Fibroblast of skin of left quadriceps (primary cell): ENCODE results near the gene ATP5F1C.

Experiments
- DNase-seq, 2 experiments: peaks; one replicate each; pipeline ENCODE4 v3.0.0-alpha.2; 2013; ENCODE audit warnings: low read depth in 2 of 2

The ATP5F1C gene

DNA sequence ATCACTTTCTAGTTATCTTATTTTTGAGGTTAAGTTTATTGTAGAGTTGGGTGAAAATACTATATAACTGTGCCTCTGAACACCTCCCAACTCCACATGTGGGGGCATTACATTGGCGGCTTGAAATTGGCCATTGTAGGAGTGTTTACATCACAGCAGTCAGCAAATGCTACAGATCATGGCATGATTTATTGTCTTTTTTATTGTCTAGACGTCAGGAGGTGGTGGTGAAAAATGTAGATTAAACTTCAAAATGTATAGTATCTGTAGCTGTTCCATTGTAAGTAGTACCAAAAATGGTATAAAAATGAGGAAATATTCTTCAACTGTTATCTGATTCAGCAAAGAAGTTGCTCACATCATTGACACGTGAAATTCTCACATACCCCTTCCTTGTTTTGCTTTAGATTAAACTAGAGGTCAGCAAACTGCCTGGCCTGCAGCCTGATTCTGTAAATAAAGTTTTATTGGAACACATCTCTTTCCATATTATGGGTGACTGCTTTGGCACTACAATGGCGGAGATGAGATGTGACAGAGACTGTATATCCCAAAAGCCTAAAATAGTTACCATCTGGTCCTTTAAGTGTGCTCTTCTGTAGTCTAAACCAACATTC lies 65.4 kb downstream of the ATP5F1C start:
- no peak for DNase-seq

GRCh38 chr10:7853890-7854289 lies 65.9 kb downstream of the ATP5F1C start:
- no peak for DNase-seq

DNA sequence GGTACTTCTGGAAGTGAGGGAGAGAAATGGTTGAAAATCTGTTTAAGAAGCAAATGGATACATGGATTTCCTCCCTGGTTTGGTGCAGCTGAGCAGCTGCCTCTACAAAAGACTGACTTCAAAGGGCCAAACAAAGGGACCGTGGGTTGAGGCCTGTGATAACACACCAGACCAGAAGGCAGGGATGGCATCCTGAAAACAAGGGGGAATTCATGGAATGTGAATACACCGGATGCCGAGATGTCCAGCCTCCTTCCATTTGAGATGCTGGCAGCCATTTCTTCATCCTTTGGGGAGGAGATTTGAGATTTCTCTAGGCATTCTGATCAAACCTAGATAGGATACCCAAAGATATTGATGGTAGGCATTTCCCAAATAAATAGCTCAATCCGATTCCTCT lies 67.2 kb downstream of the ATP5F1C start:
- no peak for DNase-seq

DNA sequence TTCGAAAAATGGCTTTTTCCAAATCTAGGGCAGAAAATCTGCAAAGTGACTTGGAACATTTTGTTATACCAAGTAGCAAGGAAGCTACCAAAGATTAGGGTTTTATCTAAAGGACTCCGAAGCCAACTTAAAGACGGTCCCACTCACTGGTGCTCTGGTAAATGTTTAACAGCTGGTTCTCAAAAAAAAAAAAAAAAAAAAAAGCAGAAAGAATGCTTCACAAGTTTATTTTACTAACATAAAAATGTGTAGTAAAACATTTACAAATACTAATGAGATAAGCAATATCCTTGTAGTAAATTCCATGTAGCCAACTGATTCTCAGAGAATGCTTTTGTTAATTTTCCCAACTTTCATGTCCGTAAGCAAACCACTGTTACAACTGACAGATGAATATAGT lies 68.7 kb downstream of the ATP5F1C start:
- no peak for DNase-seq

DNA sequence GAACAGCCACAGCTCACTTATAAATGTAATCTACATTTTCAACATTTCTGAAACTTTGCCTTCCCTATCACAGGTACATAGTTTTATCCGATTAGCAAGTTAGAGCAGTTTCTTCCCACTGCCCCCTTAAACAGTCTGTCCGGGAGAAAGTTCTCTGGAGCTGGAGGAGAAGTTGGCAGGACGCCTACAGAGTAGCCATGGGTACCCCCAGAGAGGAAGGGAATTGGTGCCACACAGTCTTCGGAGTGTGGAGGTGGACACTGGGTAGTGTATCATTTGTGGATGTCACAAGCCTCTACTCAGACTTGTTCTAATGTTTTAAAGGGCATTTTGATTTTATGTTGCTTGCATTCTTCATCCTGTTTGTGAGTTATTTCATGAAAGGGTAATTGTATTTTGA lies 69.3 kb downstream of the ATP5F1C start:
- no peak for DNase-seq
